Liver (tissue), 3 donors: ENCODE results near the gene KLHL15.

Source experiments
- TAF1 ChIP-seq: conservative IDR thresholded peaks from 2 replicates; pipeline ENCODE4 v1.6.1; 2016; ENCODE audit warnings: antibody characterized with exemption, mild to moderate bottlenecking
- TF ChIP-seq, protein P1 (sequence below): fragments of 150-350 bp; IDR thresholded peaks from 2 replicates; pipeline ENCODE4 v1.5.1; 2017; ENCODE audit warnings: improper control_type of control experiment, low read depth, low read length; ENCODE audit not compliant: missing input control
- donor health status: healthy.
- donor health status: healthy.

DNA sequence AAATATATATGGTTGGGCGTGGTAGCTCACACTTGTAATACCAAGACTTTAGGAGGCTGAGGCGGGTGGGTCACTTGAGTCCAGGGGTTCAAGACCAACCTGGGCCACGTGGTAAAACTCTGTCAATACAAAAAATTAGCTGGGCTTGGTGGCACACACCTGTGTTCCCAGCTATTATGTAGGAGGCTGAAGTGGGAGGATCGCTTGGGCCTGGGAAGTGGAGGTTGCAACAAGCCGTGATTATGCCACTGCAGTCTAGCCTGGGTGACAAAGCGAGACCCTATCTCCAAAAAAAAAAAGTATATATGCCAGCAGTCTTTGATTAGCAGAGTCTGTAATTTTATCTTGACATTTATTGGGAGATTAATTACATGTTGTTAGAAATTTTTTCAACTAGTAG is 36.5 kb upstream of the KLHL15 start:
- TF ChIP-seq, protein P1, sequence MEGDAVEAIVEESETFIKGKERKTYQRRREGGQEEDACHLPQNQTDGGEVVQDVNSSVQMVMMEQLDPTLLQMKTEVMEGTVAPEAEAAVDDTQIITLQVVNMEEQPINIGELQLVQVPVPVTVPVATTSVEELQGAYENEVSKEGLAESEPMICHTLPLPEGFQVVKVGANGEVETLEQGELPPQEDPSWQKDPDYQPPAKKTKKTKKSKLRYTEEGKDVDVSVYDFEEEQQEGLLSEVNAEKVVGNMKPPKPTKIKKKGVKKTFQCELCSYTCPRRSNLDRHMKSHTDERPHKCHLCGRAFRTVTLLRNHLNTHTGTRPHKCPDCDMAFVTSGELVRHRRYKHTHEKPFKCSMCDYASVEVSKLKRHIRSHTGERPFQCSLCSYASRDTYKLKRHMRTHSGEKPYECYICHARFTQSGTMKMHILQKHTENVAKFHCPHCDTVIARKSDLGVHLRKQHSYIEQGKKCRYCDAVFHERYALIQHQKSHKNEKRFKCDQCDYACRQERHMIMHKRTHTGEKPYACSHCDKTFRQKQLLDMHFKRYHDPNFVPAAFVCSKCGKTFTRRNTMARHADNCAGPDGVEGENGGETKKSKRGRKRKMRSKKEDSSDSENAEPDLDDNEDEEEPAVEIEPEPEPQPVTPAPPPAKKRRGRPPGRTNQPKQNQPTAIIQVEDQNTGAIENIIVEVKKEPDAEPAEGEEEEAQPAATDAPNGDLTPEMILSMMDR, result no peak
- no peak for TF ChIP-seq TAF1
